GM19023 (cell line): ENCODE data around the gene EMD.
A peak's percentile ranks its signal among the peaks of the same experiment; 100 is the strongest.
"Not testable (repeated sequence)": the region's sequence is repeated elsewhere in the genome, so short reads cannot be mapped to it uniquely, and the experiment has no call there.

Experiments used
- ATAC-seq: cut with Tn5 transposase; IDR thresholded peaks from one replicate; pipeline ENCODE4 v1.9.1; 2021; ENCODE audit warnings: mild to moderate bottlenecking, moderate library complexity; ENCODE audit not compliant: unreplicated experiment

Gene EMD

GRCh38 chrX:154389812-154390747 lies 11.0 kb downstream of the EMD start:
- ATAC-seq = peak; percentile 62

- ATAC-seq = not testable (repeated sequence)
Measured at GRCh38 chrX:154396363-154396762, 17.3 kb downstream of the EMD start.

- peak; percentile 59 for ATAC-seq
Measured at GRCh38 chrX:154396973-154397887, 18.1 kb downstream of the EMD start.

- ATAC-seq = peak; percentile 69
Measured at GRCh38 chrX:154397888-154398667, 19.0 kb downstream of the EMD start, which contains the start of gene RPL10. Gene RPL10, plus strand, starts transcription at chrX:154398377. Its CDS starts 143 bp downstream, at chrX:154398520.

- peak; percentile 24 for ATAC-seq
Measured at GRCh38 chrX:154398668-154399526, 19.8 kb downstream of the EMD start.

- ATAC-seq = no peak
Measured at GRCh38 chrX:154399527-154400368, 20.7 kb downstream of the EMD start.

- ATAC-seq = not testable (repeated sequence)
Measured at GRCh38 chrX:154400369-154400817, 21.3 kb downstream of the EMD start.

- ATAC-seq = no peak
Measured at GRCh38 chrX:154401045-154401799, 22.1 kb downstream of the EMD start.

GRCh38 chrX:154401918-154402621 lies 23.0 kb downstream of the EMD start:
- no peak for ATAC-seq

- ATAC-seq = no peak
Measured at GRCh38 chrX:154402622-154403127, 23.6 kb downstream of the EMD start.

- no peak for ATAC-seq
Measured at GRCh38 chrX:154403192-154403591, 24.1 kb downstream of the EMD start.

GRCh38 chrX:154403858-154404257 lies 24.8 kb downstream of the EMD start:
- ATAC-seq = no peak

GRCh38 chrX:154404625-154405192 lies 25.6 kb downstream of the EMD start:
- no peak for ATAC-seq

GRCh38 chrX:154408659-154409221 lies 29.6 kb downstream of the EMD start:
- ATAC-seq = no peak

- ATAC-seq = no peak
Measured at GRCh38 chrX:154409222-154409871, 30.3 kb downstream of the EMD start, which contains the start of gene DNASE1L1. Gene DNASE1L1, minus strand, starts transcription at chrX:154409254. Its CDS starts 3,686 bp downstream, at chrX:154405568.

- ATAC-seq = peak; percentile 79
Measured at GRCh38 chrX:154411981-154412340, 32.9 kb downstream of the EMD start.
